Left lung (tissue), 10 donors: ENCODE measurements around the gene PDE3B. TPM values are rescaled to one million over a fixed set of nuclear protein-coding genes. Genes with fewer than 3 reads are reported as not detected.

Experiments used
- ATAC-seq: fragments of 200-7000 bp; cut with Tn5 transposase; one replicate; pipeline ENCODE4 v1.9.1; 2020; ENCODE audit warnings: moderate library complexity
- DNase-seq, 4 donors: peaks; one replicate each; pipeline ENCODE4 v3.0.0-alpha.2; 2013 to 2020
- H3K27ac ChIP-seq, 2 donors: fragments of 200-600 bp; sonication (generic) in 1 of 2; one replicate each; pipeline versions ENCODE4 v1.5.0 to v1.8.0; 2020 to 2021
- H3K27me3 ChIP-seq, 2 donors: fragments of 200-600 bp; sonication (generic) in 1 of 2; one replicate each; pipeline versions ENCODE4 v1.5.0 to v1.8.0; 2020 to 2021
- H3K36me3 ChIP-seq, 2 donors: fragments of 200-600 bp; sonication (generic) in 1 of 2; one replicate each; pipeline versions ENCODE4 v1.5.0 to v1.8.0; 2020 to 2021
- H3K4me1 ChIP-seq, 2 donors: fragments of 200-600 bp; one replicate each; pipeline ENCODE4 v1.8.0; 2021
- H3K4me3 ChIP-seq, 2 donors: fragments of 200-600 bp; sonication (generic) in 1 of 2; one replicate each; pipeline versions ENCODE4 v1.5.0 to v1.8.0; 2020 to 2021; ENCODE audit warnings: mild to moderate bottlenecking in 1 of 2
- H3K9me3 ChIP-seq, 2 donors: fragments of 200-600 bp; sonication (generic) in 1 of 2; one replicate each; pipeline versions ENCODE4 v1.5.0 to v1.8.0; 2020 to 2021
- CTCF ChIP-seq, 2 donors: fragments of 200-600 bp; sonication (generic) in 1 of 2; IDR thresholded peaks; one replicate each; pipeline versions ENCODE4 v1.5.0 to v1.8.0; 2021; ENCODE audit warnings: antibody characterized with exemption in 2 of 2
- intact Hi-C, 2 donors: fragments of 100-400 bp; cut with DNase I; formaldehyde crosslinking; loops; one replicate each; pipeline versions ENCODE4 v1.11.2 to v1.14.2; 2022
- polyA plus RNA-seq, 6 donors: library from polyadenylated mRNA; unstranded; fragments of 120-200 nt; gene quantifications; one replicate each; pipeline ENCODE4 v1.2.1, GENCODE V29; 2013; ENCODE audit not compliant: insufficient read length in 6 of 6
- total RNA-seq, 2 donors: library from RNA; stranded (reverse); fragmentation: NEBNext Ultra II Directional; extraction: Animal tissue kit (Norgen Biotek cat#: 25700); gene quantifications; one replicate each; pipeline ENCODE4 v1.2.1, GENCODE V29; 2021
- donor health status: DM: no; HTN: yes; CAD: no.
- donor health status: DM: no; HTN: no; CAD: no.

The PDE3B gene
- total and polyA plus RNA-seq, 8 donors, result 17.0 to 36.2 (median 30.9) TPM

GRCh38 chr11:14764579-14765527 is 121.2 kb downstream of the PDE3B start:
- no peaks in the 10 kb centered on the region for H3K36me3 ChIP-seq
- H3K4me3 ChIP-seq, result no peak overlapping the region
- no peak for ATAC-seq
- no peak overlapping the region for H3K27ac ChIP-seq
- intact Hi-C loops, result no loop called here
- no peak for TF ChIP-seq CTCF (IDR thresholded peaks at IDR 0.05)
- no peaks in the 10 kb centered on the region for H3K27me3 ChIP-seq
- no peaks in the 10 kb centered on the region for H3K9me3 ChIP-seq
- peaks cover 6 to 16% of the 10 kb centered on the region in 2 donors for H3K4me1 ChIP-seq
- DNase-seq, result no peak

- DNase-seq (no peak), ATAC-seq (no peak)
- no peak overlapping the region for H3K27ac ChIP-seq
- TF ChIP-seq CTCF (IDR thresholded peaks at IDR 0.05), result no peak
- no peak overlapping the region for H3K4me3 ChIP-seq
- H3K36me3 ChIP-seq, result no peaks in the 10 kb centered on the region
- no peaks in the 10 kb centered on the region for H3K9me3 ChIP-seq
- intact Hi-C loops, result no loop called here
- no peaks in the 10 kb centered on the region for H3K27me3 ChIP-seq
- H3K4me1 ChIP-seq, result peaks cover 6 to 16% of the 10 kb centered on the region in 2 donors
Observed at GRCh38 chr11:14766585-14766984, 123.0 kb downstream of the PDE3B start.

- H3K9me3 ChIP-seq, result no peaks in the 10 kb centered on the region
- no peak for DNase-seq
- H3K36me3 ChIP-seq, result no peaks in the 10 kb centered on the region
- no peaks in the 10 kb centered on the region for H3K27me3 ChIP-seq
- no peak for ATAC-seq
- no peak overlapping the region for H3K4me3 ChIP-seq
- intact Hi-C loops, result no loop called here
- TF ChIP-seq CTCF (IDR thresholded peaks at IDR 0.05), result no peak
- no peak overlapping the region for H3K27ac ChIP-seq
- peaks cover 6 to 16% of the 10 kb centered on the region in 2 donors for H3K4me1 ChIP-seq
Observed at GRCh38 chr11:14768526-14769188, 125.1 kb downstream of the PDE3B start.

DNA sequence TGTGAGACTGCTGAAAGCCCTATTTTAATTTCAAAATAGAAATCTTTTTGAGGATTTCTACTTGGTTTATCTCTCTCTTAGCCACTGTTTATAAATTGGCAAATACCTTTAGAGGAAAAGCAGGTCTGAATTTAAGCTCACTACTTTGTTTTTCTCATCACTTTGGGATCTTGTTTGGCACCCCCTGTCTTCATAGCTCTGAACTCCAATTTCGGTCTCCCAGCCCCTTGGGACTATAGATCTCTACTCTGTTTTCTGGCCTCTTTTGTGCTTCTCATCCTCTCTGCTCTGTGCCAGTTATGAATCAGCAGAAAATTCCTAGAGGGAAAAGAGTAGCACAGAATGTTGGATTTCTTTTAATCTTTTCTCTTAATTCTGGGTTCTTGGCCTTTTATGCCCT is 130.2 kb downstream of the PDE3B start:
- Histone ChIP-seq H3K27ac (no peak overlapping the region), H3K4me3 (no peak overlapping the region), H3K9me3 (no peaks in the 10 kb centered on the region), H3K4me1 (no peaks in the 10 kb centered on the region), H3K36me3 (no peaks in the 10 kb centered on the region), H3K27me3 (no peaks in the 10 kb centered on the region)
- intact Hi-C loops, result no loop called here
- ATAC-seq (no peak), DNase-seq (no peak)
- no peak for TF ChIP-seq CTCF (IDR thresholded peaks at IDR 0.05)

DNA sequence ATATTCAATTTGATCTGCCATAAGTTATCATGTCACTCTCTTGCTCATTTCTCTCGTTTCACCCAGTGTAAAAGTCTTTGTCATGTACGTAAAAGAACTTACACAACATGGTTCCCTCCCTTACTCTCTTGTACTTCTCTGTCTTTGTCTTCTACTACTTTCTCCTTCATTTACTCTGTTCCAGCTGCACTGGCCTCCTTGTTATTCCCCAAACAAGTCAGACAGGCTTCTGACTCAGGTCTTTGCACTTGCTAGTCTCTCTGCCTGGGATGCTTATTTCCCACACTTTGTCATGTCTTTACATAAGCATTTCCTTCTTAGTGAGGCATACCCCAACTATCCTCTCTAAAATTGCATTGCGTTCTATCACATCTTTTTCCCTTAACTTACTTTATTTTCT is 131.1 kb downstream of the PDE3B start:
- no peak for TF ChIP-seq CTCF (IDR thresholded peaks at IDR 0.05)
- no peaks in the 10 kb centered on the region for H3K9me3 ChIP-seq
- no peaks in the 10 kb centered on the region for H3K36me3 ChIP-seq
- no peaks in the 10 kb centered on the region for H3K27me3 ChIP-seq
- intact Hi-C loops, result no loop called here
- no peak for DNase-seq
- H3K4me3 ChIP-seq, result no peak overlapping the region
- no peaks in the 10 kb centered on the region for H3K4me1 ChIP-seq
- ATAC-seq, result no peak
- H3K27ac ChIP-seq, result no peak overlapping the region
